Fibroblast of lung (primary cell): ENCODE measurements around the gene PFKFB3. TPM values are rescaled to one million over a fixed set of nuclear protein-coding genes. Genes with fewer than 3 reads are reported as not detected.

ENCODE experiments used
- DNase-seq, 2 donors: peaks; one replicate each; pipeline versions ENCODE4 v3.0.0 to v3.0.0-alpha.2; 2010; ENCODE audit warnings: low read depth in 2 of 2
- H2AFZ ChIP-seq: 2 replicates; pipeline ENCODE4 v1.5.1; 2012; ENCODE audit warnings: low read length, control low read depth, inconsistent platforms
- H3K27ac ChIP-seq: 2 replicates; pipeline ENCODE4 v1.5.1; 2011; ENCODE audit warnings: low read length, control low read depth; ENCODE audit not compliant: insufficient read depth
- H3K27me3 ChIP-seq: 2 replicates; pipeline ENCODE4 v1.5.1; 2011; ENCODE audit warnings: mild to moderate bottlenecking, low read length; ENCODE audit not compliant: control insufficient read depth, insufficient read depth
- H3K36me3 ChIP-seq: 2 replicates; pipeline ENCODE4 v1.5.1; 2011; ENCODE audit warnings: low read length; ENCODE audit not compliant: control insufficient read depth, insufficient read depth
- H3K4me1 ChIP-seq: 2 replicates; pipeline ENCODE4 v1.5.1; 2011; ENCODE audit warnings: low read length; ENCODE audit not compliant: control insufficient read depth, insufficient read depth; ENCODE audit errors: extremely low read depth
- H3K4me2 ChIP-seq: 2 replicates; pipeline ENCODE4 v1.5.1; 2011; ENCODE audit warnings: low read length, control low read depth; ENCODE audit not compliant: insufficient read depth; ENCODE audit errors: extremely low read depth
- H3K4me3 ChIP-seq, 4 experiments: fragments of 200-600 bp in 1 of 4; sonication (generic) in 1 of 4; replicated peaks in 1 of 4; 2 replicates each; pipeline ENCODE4 v1.5.1; 2011 to 2016; ENCODE audit warnings: low read length in 4 of 4, low read depth in 3 of 4, mild to moderate bottlenecking in 3 of 4, control low read depth in 2 of 4, inconsistent platforms in 1 of 4, mixed read lengths in 1 of 4; ENCODE audit not compliant: insufficient read depth in 1 of 4; ENCODE audit errors: control extremely low read depth in 1 of 4
- H3K79me2 ChIP-seq: 2 replicates; pipeline ENCODE4 v1.5.1; 2012; ENCODE audit warnings: mild to moderate bottlenecking, low read length, inconsistent platforms; ENCODE audit not compliant: control insufficient read depth, insufficient read depth
- H3K9ac ChIP-seq: 2 replicates; pipeline ENCODE4 v1.5.1; 2011; ENCODE audit warnings: mild to moderate bottlenecking, low read length, control low read depth; ENCODE audit not compliant: insufficient read depth
- H3K9me3 ChIP-seq: 2 replicates; pipeline ENCODE4 v1.5.1; 2012; ENCODE audit warnings: low read depth, low read length; ENCODE audit not compliant: control insufficient read depth, insufficient read depth
- H4K20me1 ChIP-seq: 2 replicates; pipeline ENCODE4 v1.5.1; 2011; ENCODE audit warnings: low read length; ENCODE audit not compliant: control insufficient read depth, insufficient read depth; ENCODE audit errors: extremely low read depth
- EZH2 ChIP-seq: IDR thresholded peaks from 2 replicates; pipeline ENCODE4 v1.5.1; 2012; ENCODE audit warnings: low read length, control low read depth, mild to moderate bottlenecking; ENCODE audit errors: missing control alignments
- polyA plus RNA-seq, 2 donors: library from polyadenylated mRNA; depleted of rRNA in 1 of 2; stranded (reverse) in 1 of 2; unstranded in 1 of 2; fragments of >200 nt; gene quantifications; 2 replicates each; pipeline ENCODE4 v1.2.1, GENCODE V29; 2011 to 2012; ENCODE audit warnings: missing spikeins in 1 of 2
- total RNA-seq: library from RNA; depleted of rRNA; stranded (reverse); fragments of >200 nt; gene quantifications from 2 replicates; pipeline ENCODE4 v1.2.1, GENCODE V29; 2014
- TF ChIP-seq, protein P1 (sequence below), 2 donors: IDR thresholded peaks in 1 of 2; conservative IDR thresholded peaks in 1 of 2; 1 replicate in 1 of 2; 2 replicates in 1 of 2; pipeline ENCODE4 v1.5.1; 2011 to 2012; ENCODE audit warnings: low read length in 2 of 2, control low read depth in 1 of 2, inconsistent platforms in 1 of 2, low read depth in 1 of 2, mild to moderate bottlenecking in 1 of 2

Gene PFKFB3
- total and polyA plus RNA-seq, 2 donors (not counting 1 experiment from before 2014, with no cell fraction given), result 14.2 to 25.8 TPM

DNA sequence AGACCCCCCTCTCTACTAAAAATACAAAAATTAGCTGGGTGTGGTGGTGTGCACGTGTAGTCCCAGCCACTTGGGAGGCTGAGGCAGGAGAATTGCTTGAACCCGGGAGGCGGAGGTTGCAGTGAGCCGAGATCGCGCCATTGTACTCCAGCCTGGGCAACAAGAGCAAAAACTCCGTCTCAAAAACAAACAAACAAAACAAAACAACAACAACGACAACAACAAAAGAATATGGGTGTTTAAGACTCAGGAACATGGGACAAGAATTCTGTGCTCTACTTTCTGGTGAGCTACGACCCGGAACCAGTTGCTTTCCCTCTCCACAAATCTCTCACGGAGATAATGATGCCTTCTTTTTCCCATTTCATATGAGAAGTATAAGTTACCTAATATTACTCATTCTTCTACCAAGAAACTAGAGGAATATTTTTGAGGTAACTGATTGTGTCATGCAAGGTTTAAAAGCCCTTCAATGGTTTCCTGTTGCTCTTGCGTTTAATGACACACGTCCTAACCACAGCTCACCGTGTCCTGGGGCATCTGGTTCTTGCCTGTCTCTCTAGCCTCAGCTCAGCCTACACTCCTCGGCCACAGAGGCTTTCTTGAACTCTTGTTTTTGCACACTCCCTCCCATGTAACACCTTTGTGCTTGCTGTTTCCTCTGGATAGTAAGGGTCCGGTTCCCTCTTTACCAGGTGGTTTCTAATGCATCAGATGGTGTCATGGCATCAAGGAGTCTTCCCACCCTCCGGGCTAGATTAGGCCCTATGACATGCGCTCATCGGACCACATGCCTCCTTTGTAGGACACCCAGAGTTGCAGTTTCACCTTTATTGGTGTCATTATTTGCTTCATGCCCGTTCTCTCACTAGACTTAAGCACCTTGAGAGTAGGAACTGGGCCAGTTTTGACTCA, 67.5 kb downstream of the PFKFB3 start:
- Histone ChIP-seq H3K4me1 (no peaks in the 10 kb centered on the region), H3K36me3 (no peaks in the 10 kb centered on the region), H4K20me1 (no peaks in the 10 kb centered on the region), H3K9ac (no peak overlapping the region), H3K9me3 (no peaks in the 10 kb centered on the region), H3K79me2 (no peaks in the 10 kb centered on the region), H3K4me3 (no peak overlapping the region), H2AFZ (no peak overlapping the region), H3K27me3 (no peaks in the 10 kb centered on the region), H3K4me2 (no peak overlapping the region), H3K27ac (no peak overlapping the region)
- TF ChIP-seq, protein P1, sequence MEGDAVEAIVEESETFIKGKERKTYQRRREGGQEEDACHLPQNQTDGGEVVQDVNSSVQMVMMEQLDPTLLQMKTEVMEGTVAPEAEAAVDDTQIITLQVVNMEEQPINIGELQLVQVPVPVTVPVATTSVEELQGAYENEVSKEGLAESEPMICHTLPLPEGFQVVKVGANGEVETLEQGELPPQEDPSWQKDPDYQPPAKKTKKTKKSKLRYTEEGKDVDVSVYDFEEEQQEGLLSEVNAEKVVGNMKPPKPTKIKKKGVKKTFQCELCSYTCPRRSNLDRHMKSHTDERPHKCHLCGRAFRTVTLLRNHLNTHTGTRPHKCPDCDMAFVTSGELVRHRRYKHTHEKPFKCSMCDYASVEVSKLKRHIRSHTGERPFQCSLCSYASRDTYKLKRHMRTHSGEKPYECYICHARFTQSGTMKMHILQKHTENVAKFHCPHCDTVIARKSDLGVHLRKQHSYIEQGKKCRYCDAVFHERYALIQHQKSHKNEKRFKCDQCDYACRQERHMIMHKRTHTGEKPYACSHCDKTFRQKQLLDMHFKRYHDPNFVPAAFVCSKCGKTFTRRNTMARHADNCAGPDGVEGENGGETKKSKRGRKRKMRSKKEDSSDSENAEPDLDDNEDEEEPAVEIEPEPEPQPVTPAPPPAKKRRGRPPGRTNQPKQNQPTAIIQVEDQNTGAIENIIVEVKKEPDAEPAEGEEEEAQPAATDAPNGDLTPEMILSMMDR (conservative IDR thresholded peaks at IDR 0.05 in 1 of 2, IDR thresholded peaks at IDR 0.05 in 1 of 2; ENCODE audit: low read depth in 1 of 2, low read length in 2 of 2), result no peak
- TF ChIP-seq EZH2, result no peak
- peak in 1 of 2 donors; percentile 40 for DNase-seq

DNA sequence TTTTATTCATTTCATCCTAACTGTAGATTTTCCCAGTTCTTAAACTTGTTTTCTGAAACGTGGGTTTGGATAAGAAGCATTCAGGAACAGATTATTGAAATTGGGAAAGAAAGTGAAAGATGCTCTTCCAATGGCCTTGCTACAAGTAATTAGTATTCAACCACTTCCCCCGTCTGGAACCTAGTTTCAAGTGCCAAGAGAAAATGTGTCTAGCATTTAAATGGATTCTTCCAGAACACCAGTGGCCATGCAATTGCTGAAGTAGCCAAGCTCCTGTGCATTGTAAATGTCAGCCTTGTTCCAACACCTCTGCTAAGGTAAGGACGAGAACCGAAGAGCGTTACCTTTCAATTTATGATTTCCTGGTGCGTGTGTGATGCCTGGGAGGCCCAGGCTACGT, 68.2 kb downstream of the PFKFB3 start:
- Histone ChIP-seq H3K4me2 (no peak overlapping the region), H3K27me3 (no peaks in the 10 kb centered on the region), H3K36me3 (no peaks in the 10 kb centered on the region), H3K27ac (no peak overlapping the region), H2AFZ (no peak overlapping the region), H3K79me2 (no peaks in the 10 kb centered on the region), H3K4me3 (no peak overlapping the region), H3K4me1 (peaks cover 5% of the 10 kb centered on the region), H3K9ac (no peak overlapping the region), H4K20me1 (no peaks in the 10 kb centered on the region), H3K9me3 (no peaks in the 10 kb centered on the region)
- DNase-seq, result no peak
- TF ChIP-seq, protein P1 (conservative IDR thresholded peaks at IDR 0.05 in 1 of 2, IDR thresholded peaks at IDR 0.05 in 1 of 2; ENCODE audit: low read depth in 1 of 2, low read length in 2 of 2), result no peak
- no peak for TF ChIP-seq EZH2

GRCh38 chr10:6271663-6272062, 68.9 kb downstream of the PFKFB3 start:
- DNase-seq, result no peak
- Histone ChIP-seq H3K9me3 (no peaks in the 10 kb centered on the region), H4K20me1 (no peaks in the 10 kb centered on the region), H3K9ac (no peak overlapping the region), H3K27me3 (no peaks in the 10 kb centered on the region), H2AFZ (no peak overlapping the region), H3K36me3 (no peaks in the 10 kb centered on the region), H3K4me2 (no peak overlapping the region), H3K79me2 (no peaks in the 10 kb centered on the region), H3K4me1 (peaks cover 5% of the 10 kb centered on the region), H3K27ac (no peak overlapping the region), H3K4me3 (no peak overlapping the region)
- TF ChIP-seq, protein P1 (conservative IDR thresholded peaks at IDR 0.05 in 1 of 2, IDR thresholded peaks at IDR 0.05 in 1 of 2; ENCODE audit: low read depth in 1 of 2, low read length in 2 of 2), result no peak
- no peak for TF ChIP-seq EZH2
